ENCODE measurements around the gene PTPRJ.

The PTPRJ gene

DNA sequence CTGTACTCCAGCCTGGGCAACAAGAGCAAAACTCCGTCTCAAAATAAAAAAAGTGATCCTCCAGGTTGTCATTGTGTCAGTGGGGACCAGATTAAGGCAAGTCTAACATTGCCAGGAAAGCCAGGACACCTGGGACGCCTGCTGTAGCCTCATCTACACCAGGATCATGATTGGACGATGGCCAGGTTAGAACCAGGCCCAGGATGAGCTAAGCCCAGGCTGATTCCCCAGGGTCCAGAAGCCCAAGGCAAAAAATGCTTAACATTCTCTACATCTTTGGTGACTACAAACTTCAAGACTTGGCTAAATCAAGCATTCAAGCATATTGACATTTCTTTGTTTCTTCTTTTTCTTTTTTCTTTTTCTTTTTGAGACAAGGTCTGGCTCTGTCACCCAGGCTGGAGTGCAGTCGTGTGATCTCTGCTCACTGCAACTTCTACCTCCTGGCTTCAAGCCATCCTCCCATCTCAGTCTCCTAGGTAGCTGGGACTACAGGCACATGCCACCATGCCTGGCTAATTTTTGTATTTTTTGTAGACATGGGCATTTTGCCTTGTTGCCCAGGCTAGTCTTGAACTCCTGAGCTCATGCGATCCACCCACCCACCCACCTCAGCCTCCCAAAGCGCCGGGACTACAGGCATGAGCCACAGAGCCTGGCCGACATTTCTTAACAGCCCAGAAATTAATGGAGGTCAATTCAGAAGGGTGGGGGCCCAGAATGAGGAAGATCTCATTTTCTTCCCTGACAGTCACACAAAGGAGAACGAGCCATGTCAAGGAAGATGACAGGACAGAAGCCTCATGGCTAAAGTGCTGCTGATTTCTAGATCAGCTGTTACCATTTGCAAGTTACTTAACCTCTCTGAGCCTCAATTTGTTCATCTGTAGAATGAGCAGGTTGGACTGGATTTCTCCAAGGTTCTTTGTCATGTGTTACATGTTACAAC is 12.5 kb upstream of the PTPRJ start:
- DNase-seq (ENCODE audit: low read depth), result no peak

DNA sequence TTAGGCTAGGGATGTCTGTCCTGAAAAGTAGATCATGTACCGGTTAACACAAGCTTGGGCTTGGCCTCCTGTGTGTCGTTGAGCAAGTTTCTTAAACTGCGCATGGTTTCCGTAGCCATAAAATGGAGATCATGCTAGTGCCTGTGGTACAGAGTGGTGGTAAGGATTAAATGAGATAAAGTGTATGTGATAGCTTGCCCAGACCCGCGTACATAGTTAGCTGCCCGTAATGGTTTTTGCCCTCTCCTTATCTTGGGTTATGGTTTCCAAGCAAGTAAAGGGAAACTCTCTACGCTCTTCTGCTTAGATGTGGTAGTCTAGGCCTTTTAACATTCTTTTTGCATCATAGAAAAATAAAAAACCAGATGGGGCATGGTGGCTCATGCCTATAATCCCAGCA is 11.0 kb upstream of the PTPRJ start:
- DNase-seq (ENCODE audit: low read depth), result no peak

DNA sequence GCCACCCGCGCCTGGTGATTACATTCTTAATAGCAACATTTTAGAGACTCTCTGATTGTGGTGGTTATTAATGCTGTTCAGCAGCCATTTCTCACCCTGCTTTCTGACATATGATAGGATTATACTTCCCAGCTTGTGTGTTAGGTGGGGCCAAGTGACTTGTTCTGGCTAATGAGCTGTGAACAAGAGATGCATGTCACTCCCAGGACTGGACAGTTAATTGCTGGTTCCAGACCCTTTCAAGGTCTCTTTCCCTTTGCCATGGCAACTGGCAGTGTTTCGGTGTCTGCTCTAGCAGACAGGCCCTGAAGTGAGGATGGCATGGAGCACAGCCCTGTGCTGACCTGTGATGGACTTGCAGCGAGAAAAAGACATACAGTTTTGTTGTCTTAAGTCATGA is 8.9 kb upstream of the PTPRJ start:
- no peak for DNase-seq (ENCODE audit: low read depth)

DNA sequence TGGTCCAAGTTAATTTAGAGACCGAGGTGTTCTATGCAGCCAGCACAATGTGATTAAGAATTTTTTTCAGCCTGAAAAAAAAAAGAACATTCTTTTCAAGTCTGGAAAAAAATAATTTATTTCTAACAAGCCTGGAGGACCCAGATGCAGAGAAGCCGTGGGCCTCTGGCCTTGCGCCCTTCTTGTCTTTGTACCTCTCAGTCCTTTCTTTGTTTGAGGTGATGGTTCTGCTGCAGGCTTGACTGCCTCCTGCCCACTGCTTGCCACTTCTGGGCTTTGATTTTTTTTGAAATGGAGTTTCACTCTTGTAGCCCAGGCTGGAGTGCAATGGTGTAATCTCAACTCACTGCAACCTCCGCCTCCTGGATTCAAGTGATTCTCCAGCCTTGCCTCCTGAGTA is 7.2 kb upstream of the PTPRJ start:
- DNase-seq (ENCODE audit: low read depth), result no peak

DNA sequence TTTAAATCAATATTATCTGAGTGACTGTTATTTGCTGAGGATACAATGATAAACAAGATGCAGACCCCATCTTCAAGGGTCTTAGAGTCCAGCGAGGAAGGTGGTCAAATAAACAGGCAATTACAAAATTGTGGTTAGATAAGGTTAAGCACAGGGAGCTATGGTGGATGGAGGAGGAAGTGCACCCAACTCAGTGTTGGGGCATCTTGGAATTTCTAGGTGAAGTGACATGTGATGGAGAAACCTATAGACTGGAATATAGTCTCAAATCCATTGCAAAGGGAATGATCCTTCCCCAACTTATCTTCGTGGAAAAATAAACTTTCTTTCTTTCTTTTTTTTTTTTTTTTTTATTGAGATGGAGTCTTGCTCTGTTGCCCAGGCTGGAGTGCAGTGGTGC is 3.4 kb upstream of the PTPRJ start:
- no peak for DNase-seq (ENCODE audit: low read depth)

DNA sequence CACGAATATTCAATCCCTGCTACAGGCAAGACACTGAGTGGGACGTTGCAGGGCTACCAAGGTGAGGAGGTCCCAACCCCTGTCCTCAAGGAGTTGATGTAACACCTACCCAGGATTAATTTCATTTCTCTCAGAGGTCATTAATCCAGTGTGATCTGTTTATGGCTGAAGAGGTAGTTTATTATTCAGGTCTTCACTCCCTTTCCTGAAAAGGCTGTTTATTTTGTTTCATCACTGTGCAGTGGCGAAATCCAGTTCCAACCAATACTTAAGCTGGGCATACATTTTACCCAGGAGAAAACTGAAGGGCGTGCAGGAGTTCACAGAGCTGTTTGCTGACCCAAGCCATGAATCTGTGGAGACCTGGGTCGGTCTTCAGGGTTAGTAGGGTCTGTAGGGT is 2.7 kb upstream of the PTPRJ start:
- DNase-seq (ENCODE audit: low read depth), result no peak

GRCh38 chr11:47979378-47980087 is 826 bp upstream of the PTPRJ start:
- no peak for DNase-seq (ENCODE audit: low read depth)

GRCh38 chr11:47980907-47981621 is 705 bp downstream of the PTPRJ start:
- DNase-seq (ENCODE audit: low read depth), result no peak

- DNase-seq (ENCODE audit: low read depth), result no peak
Measured at GRCh38 chr11:47981667-47982404, 1.5 kb downstream of the PTPRJ start.

- DNase-seq (ENCODE audit: low read depth), result no peak
Measured at GRCh38 chr11:47982616-47983015, 2.3 kb downstream of the PTPRJ start.

DNA sequence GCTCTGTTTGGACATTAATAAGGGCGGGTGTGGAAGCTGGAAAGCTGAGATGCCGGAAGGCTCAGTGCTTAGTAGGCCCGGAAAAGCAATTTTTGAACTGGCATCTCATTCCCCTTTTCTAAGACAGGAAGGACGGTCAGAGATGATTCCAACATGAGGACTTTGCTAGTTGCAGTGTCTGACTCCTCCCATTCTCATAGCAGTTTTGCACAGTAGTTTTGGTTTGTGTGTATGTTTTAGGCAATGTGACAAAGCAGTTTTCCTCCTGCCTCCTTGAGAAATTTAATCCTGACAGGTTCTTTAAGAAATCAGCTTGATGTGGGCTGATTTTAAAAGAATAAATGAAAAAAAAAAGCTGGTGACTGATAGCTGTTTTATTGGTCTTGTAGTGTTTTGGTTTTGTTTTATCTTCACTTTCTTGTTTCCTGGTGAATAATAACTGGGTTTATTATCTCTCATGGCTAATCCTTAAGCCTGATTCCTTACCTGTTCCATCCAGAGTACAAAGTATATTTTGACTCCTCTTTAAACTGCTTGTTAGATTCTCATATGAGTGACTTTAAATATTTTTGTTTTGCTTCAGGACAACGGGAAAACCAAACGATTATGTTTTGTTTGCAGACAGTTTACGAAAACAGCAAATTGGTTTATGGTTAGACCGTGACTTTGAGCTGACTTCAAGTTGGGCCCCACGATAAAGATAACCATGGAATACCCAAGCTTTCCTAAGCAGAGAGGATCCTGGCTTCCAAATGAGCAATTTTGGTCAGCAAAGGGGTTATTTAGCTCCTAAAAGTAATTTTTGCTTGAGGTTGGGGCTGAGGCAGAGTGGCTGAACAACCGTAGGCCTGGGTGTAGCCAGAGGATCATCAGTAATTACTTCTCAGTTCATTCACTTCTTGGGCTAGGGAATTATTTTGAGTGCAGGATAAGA is 3.4 kb downstream of the PTPRJ start:
- no peak for DNase-seq (ENCODE audit: low read depth)

DNA sequence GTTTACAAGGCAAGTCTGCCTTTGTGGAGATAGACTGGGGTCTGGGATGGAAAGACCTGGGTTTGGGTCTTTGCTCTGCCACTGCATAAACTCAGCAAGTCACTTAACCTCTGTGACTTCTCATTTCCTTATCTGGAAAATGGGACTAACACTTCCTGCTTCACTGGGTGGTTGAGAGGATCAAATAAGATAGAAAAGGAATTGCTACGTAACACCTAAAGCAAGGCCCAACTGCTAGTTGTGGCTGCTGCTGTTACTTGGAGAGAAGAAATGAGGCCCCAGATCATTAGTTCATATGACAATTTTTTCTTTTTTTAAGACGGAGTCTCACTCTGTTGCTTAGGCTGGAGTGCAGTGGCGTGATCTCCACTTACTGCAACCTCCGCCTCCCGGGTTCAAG is 5.9 kb downstream of the PTPRJ start:
- DNase-seq (ENCODE audit: low read depth), result no peak

DNA sequence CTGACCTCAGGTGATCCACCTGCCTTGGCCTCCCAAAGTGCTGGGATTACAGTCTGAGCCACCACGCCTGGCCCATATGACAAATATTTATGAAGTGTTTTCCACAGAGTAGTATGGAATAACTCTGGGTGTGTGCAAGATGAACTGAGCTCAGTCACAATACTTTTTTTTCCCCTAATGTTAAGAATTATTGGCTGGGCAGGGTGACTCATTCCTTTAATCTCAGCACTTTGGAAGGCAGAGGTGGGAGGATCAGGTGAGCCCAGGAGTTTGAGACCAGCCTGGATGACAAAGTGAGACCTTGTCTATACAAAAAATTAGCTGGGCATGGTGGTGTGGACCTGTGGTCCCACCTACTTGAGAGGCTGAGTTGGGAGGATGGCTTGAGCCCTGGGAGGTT is 6.4 kb downstream of the PTPRJ start:
- no peak for DNase-seq (ENCODE audit: low read depth)

GRCh38 chr11:47987310-47987709 is 7.0 kb downstream of the PTPRJ start:
- no peak for DNase-seq (ENCODE audit: low read depth)

- no peak for DNase-seq (ENCODE audit: low read depth)
Measured at GRCh38 chr11:47987781-47988180, 7.4 kb downstream of the PTPRJ start.

DNA sequence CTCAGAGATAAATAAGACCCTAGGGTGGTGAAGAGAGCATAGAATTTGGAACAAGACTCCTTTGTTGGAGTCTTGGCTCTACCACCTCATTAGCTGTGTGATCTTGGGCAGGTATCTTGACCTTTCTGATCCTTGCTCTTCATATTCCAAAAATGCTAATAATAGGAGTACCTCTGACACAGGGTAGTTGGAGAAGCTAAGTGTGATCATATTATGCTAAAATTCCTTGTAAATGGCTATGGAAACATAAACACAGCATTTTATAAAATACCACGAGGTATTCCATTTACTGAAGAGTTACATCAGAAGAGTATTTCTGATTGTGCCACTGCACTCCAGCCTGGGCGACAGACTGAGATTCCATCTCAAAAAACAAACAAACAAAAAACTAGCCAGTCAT is 9.4 kb downstream of the PTPRJ start:
- no peak for DNase-seq (ENCODE audit: low read depth)

DNA sequence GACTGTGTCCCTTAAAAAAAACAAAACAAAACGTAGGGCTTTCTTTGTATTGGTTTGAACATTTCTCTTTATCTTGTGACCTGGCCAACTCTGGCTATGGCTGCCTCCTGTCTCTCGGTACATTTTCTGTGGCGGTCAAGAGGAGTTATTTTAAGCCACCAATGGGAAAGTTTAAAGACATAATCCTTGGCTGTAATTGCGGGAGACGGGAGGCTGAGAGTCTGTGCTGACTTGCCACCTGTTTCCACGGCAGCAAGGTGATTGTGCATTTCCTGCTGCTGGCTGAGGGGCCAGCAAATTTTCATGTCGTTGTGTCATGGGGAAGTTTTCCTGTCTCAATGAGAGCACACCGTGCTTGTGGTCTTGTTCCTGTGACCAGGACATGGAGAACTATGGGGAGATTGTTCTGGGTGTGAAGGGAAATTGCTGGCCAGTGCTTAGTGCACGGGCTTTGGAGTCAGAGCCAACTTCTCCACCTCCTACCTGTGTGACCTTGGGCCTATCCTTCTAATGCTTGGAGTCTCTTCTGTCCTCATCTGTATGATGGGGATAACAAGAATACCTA is 11.0 kb downstream of the PTPRJ start:
- DNase-seq (ENCODE audit: low read depth), result no peak

- no peak for DNase-seq (ENCODE audit: low read depth)
Measured at GRCh38 chr11:47991894-47992293, 11.5 kb downstream of the PTPRJ start.

DNA sequence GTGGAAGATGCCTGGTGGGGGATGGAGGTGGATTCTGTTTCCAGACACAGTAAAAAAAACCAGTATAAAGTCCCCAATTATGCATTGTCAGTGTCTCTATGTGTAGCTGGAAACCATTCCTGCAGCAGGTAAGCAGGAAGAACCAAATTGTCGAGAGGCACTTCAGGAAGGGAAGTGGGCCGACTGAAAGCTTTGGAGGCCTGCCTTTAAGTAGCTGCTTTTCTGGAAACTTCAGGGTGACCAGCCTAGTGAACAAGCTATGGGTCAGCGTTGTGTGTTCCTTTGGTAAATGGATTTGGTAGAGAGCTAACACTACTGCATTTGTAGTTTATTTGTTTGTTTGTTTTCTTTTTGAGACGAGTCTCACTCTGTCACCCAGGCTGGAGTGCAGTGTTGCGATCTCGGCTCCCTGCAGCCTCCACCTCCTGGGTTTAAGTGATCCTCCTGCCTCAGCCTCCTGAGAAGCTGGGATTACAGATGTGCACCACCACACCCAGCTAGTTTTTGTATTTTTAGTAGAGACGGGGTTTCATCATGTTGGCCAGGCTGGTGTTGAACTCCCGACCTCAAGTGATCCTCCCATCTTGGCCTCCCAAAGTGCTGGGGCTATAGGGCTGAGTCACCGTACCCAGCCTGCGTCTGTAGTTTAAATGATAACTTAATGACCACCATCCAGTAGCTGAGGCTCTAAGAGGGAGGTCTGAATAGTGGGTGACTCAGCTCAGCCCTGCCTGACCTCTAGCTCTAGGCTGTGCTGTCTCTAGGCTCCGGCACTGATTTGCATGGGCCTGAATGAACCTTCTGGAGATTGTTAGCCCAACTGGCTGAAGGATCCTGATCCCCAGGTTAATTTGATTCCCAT is 12.8 kb downstream of the PTPRJ start:
- DNase-seq (ENCODE audit: low read depth), result no peak

DNA sequence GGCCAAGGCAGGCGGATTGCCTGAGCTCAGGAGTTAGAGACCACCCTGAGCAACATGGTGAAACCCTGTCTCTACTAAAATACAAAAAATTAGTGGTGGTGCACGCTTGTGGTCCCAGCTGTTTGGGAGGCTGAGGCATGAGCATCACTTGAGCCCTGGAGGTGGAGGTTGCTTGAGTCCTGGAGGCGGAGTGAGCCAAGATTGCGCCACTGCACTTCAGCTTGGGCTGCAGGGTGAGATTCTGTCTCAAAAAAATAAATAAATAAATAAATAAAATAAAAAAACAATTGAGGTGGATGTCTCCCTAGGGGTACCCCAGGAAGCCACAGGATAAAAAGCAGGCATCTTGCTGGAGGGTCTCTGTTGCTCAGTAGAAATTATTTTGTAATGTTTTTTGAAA is 14.1 kb downstream of the PTPRJ start:
- no peak for DNase-seq (ENCODE audit: low read depth)
